Activated CD4-positive, alpha-beta T cell treated with anti-CD3 and anti-CD28 coated beads, Interleukin-2, amount 50 U/mL, for 4 hours (primary cell): Measurements from ENCODE around the gene SARM1.
A peak's percentile ranks its signal among the peaks of the same experiment; 100 is the strongest.

Source experiments
- DNase-seq, 2 experiments: peaks; one replicate each; pipeline ENCODE4 v3.0.0-alpha.2; 2020

Gene SARM1

GRCh38 chr17:28342313-28342712 lies 29.2 kb upstream of the SARM1 start:
- no peak for DNase-seq

GRCh38 chr17:28343491-28343932 lies 28.0 kb upstream of the SARM1 start:
- no peak for DNase-seq

- DNase-seq = no peak
These were observed 27.5 kb upstream of the SARM1 start for GRCh38 chr17:28344011-28344410.

GRCh38 chr17:28344435-28344901 lies 27.0 kb upstream of the SARM1 start:
- DNase-seq = no peak

- DNase-seq = no peak
These were observed 25.9 kb upstream of the SARM1 start for GRCh38 chr17:28345419-28346198.

GRCh38 chr17:28346199-28346580 lies 25.3 kb upstream of the SARM1 start:
- no peak for DNase-seq

GRCh38 chr17:28346746-28347246 lies 24.7 kb upstream of the SARM1 start:
- DNase-seq = no peak

- no peak for DNase-seq
These were observed 24.1 kb upstream of the SARM1 start for GRCh38 chr17:28347261-28347891.

GRCh38 chr17:28348979-28349378 lies 22.5 kb upstream of the SARM1 start:
- DNase-seq = no peak

- DNase-seq = no peak
These were observed 21.2 kb upstream of the SARM1 start for GRCh38 chr17:28350271-28350670.

GRCh38 chr17:28357061-28357900 lies 14.2 kb upstream of the SARM1 start, which contains the start of gene POLDIP2:
POLDIP2 (minus strand) TSS chr17:28357527; CDS start chr17:28357448, 79 bp downstream.
- DNase-seq = peak; percentile 92 to 94

GRCh38 chr17:28357901-28358197 lies 13.6 kb upstream of the SARM1 start:
- no peak for DNase-seq

- no peak for DNase-seq
These were observed 8.3 kb upstream of the SARM1 start for GRCh38 chr17:28363186-28363585.

GRCh38 chr17:28363776-28364650 lies 7.5 kb upstream of the SARM1 start:
- no peak for DNase-seq

GRCh38 chr17:28364665-28365363 lies 6.7 kb upstream of the SARM1 start, which contains the start of gene SEBOX:
SEBOX (minus strand) TSS chr17:28365199; CDS start chr17:28365151, 48 bp downstream.
- DNase-seq = no peak

GRCh38 chr17:28365487-28365886 lies 6.0 kb upstream of the SARM1 start:
- no peak for DNase-seq

- DNase-seq = no peak
These were observed 4.9 kb upstream of the SARM1 start for GRCh38 chr17:28366605-28367004.

GRCh38 chr17:28367641-28368305 lies 3.7 kb upstream of the SARM1 start:
- no peak for DNase-seq

GRCh38 chr17:28368306-28368831 lies 3.1 kb upstream of the SARM1 start:
- no peak for DNase-seq

- no peak for DNase-seq
These were observed 2.4 kb upstream of the SARM1 start for GRCh38 chr17:28368915-28369683.
